GM12892 (cell line): Measurements from ENCODE around the gene ASB5. TPM values are rescaled to one million over a fixed set of nuclear protein-coding genes. Genes with fewer than 3 reads are reported as not detected.

Experiments used
- DNase-seq: peaks from one replicate; pipeline ENCODE4 v3.0.0; 2011; ENCODE audit not compliant: insufficient read length
- FAIRE-seq: peaks from 2 replicates; lab custom pipeline; 2011; peaks lifted over from hg19 to GRCh38; lab: Jason Lieb, UNC
- POLR2A ChIP-seq: IDR thresholded peaks from 2 replicates; pipeline ENCODE4 v1.6.1; 2011; ENCODE audit warnings: low read depth, low read length, control low read depth
- POLR2AphosphoS5 ChIP-seq: IDR thresholded peaks from 2 replicates; pipeline ENCODE4 v1.6.1; 2011; ENCODE audit warnings: low read depth, low read length, control low read depth
- TAF1 ChIP-seq: IDR thresholded peaks from 2 replicates; pipeline ENCODE4 v1.6.1; 2011; ENCODE audit warnings: low read depth, mild to moderate bottlenecking, control low read depth, low read length, borderline replicate concordance
- polyA plus RNA-seq: library from polyadenylated mRNA; unstranded; fragments of >200 nt; gene quantifications from one replicate; pipeline ENCODE4 v1.2.1, GENCODE V29; 2012; ENCODE audit warnings: missing spikeins, inconsistent platforms; ENCODE audit not compliant: missing spikeins

Gene ASB5
- polyA plus RNA-seq, result not detected

DNA sequence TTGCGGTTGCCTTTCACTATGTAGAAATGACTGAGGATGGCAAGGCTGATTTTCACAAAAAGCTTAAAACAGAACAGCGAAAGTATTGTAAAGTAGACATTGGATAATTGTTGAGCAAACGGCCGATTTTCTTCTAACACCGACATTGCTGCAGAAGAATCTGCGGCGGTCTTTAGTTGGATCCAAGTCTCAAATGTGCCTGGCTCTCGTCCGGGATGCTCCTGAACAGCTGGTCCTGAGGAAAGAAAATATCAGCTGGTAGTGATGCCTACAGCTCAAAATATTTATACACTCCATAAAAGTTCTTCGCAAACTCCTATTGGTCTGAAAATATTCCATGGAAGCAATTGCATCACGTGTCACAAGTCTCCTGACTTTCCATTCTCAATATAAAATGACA is at the start of gene ASB5:
ASB5 (minus strand) TSS at position 260 of the 400 bp plus-strand sequence; CDS start at position 146, 114 bp downstream.
- FAIRE-seq, result no peak
- no peak for DNase-seq

DNA sequence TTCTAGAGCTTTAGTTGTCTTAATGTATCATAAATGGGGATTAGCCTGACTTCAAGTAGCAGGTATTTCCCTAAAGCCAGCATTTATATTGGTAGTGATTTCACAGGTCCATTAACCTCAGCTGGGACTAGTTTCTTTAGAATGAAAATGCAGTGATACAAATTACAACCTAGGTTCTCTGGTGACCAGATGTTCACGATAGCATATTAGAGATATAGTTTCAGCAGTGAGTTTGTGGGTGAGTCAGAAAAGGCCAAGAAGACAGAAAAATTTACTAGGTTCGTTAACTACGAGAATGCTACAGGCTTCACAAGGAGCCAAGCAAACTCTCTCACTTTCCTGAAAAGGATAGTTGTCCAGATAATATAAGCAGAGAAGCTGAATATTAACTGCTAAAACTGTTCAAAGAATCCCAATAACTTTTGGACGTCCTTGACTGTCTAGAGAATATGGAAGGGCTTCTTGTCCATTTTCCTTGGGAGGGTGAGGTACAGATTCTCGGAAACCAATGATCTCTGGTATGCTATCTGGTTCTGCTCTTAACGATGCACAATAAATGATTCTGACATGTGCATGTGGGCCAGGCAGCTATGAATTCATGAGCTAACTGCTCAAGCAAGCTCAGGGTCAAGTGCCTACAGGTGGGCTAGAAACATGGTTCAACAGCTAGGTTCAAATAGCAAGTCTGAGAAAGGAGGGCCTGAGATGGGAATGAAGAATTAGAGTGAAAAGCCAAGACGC is 44.7 kb upstream of the ASB5 start:
- DNase-seq (no peak), FAIRE-seq (no peak)
- no peak for TF ChIP-seq TAF1
- TF ChIP-seq POLR2AphosphoS5, result no peak
- no peak for TF ChIP-seq POLR2A

More for the DNA sequence above, at the start of gene ASB5:
- no peak for TF ChIP-seq POLR2A

- DNase-seq, result no peak
- TF ChIP-seq POLR2A, result no peak
- TF ChIP-seq TAF1, result no peak
- TF ChIP-seq POLR2AphosphoS5, result no peak
- no peak for FAIRE-seq
Measured at GRCh38 chr4:176309772-176310171, 40.8 kb upstream of the ASB5 start.

DNA sequence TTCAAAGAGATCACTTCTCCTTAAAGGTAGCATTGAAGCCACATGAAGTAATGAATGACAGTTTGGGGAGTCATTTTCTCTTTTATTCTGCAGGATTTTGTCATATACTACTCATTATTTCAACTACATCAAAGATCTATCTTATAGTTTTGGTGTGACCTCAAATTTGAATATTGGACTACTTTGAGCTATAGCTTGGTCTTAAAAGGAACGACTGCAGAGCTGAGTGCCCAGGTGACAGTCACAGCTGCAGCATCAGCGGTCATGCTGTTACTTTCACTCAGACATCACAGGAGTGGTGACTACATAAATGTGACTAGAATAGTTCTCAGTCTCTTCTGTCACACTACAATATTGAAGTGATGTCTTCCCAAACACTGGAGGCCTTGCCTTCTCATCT is 40.0 kb upstream of the ASB5 start:
- FAIRE-seq (peak; percentile 90), DNase-seq (peak; percentile 15)
- TF ChIP-seq TAF1, result no peak
- TF ChIP-seq POLR2A, result no peak

DNA sequence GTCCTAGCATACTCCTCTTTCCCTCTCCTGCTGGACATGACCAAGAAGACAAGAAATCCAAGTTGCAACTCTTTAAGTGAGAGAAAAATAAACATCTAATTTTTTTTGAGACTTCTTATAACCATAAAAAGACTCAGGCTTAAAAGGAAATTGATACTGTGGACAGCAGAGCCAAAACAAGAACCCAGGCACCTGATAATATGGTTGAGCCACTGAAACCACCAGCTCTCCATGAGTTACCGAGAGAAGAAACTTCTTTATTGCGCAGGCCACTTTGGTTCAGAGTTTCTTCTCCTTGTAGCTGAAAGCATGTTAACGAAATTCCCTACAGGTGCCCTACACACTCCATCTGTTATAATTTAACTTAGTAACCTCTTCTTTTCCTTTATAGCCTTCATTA is 39.4 kb upstream of the ASB5 start:
- TF ChIP-seq TAF1, result no peak
- no peak for TF ChIP-seq POLR2A
- TF ChIP-seq POLR2AphosphoS5, result no peak
- no peak for DNase-seq
- no peak for FAIRE-seq

DNA sequence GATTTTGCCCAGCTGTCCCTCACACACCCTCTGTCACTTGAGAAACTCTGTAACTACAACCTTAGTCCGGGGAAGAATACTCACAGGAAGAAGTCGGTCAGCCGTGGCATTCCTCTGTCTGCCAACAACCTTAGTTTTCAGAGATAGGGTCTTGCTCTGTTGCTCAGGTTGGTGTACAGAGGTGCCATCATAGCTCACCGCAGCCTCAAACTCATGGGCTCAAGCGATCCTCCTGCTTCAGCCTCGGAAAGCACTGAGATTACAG is 38.6 kb upstream of the ASB5 start:
- no peak for DNase-seq
- TF ChIP-seq POLR2A (no peak), TAF1 (no peak), POLR2AphosphoS5 (no peak)
- no peak for FAIRE-seq

GRCh38 chr4:176306837-176307665 is 38.0 kb upstream of the ASB5 start:
- DNase-seq, result no peak
- TF ChIP-seq POLR2A (no peak), TAF1 (no peak), POLR2AphosphoS5 (no peak)
- no peak for FAIRE-seq

DNA sequence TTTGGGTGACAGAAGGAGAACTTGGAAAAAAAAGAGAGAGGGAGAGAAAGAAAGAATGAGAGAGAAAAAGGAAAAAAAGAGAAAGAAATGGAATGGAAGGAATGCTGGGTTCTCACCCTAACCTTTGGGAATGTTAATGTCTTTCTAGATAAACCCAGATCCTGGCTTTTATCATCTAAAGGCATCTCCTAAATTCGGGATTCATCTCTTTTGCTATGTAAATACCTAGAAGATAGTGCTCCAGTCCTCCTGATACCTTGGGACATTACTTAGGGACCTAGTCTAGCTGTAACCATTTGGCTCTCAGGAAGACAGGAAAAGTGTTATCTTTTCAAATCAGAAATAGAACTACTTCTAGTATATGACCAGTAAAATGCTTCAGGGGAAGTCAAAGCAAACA is 34.9 kb upstream of the ASB5 start:
- no peak for TF ChIP-seq POLR2AphosphoS5
- no peak for TF ChIP-seq POLR2A
- no peak for TF ChIP-seq TAF1
- no peak for FAIRE-seq
- no peak for DNase-seq

- no peak for DNase-seq
- TF ChIP-seq POLR2AphosphoS5, result no peak
- TF ChIP-seq TAF1, result no peak
- TF ChIP-seq POLR2A, result no peak
- no peak for FAIRE-seq
Measured at GRCh38 chr4:176302283-176303275, 33.6 kb upstream of the ASB5 start.

DNA sequence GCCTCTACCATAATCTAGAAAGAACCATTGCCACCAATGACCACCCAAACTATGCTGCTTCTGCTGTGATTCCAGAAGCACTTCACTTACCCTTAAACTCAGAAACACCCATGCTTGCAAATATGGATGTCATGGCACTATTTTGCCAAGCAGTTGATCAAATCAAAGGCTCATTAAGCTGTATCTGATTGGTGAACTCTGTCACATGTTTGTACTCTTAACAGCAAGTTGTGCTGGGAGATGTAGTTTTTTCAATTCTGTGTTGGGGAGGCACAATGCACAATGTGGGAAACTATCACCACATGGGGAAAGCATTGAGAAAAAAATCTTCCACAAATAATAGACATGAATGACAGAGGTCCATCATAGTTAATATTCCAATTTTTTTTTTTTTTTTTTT is 31.5 kb upstream of the ASB5 start:
- DNase-seq, result no peak
- TF ChIP-seq POLR2AphosphoS5 (no peak), POLR2A (no peak), TAF1 (no peak)
- no peak for FAIRE-seq

GRCh38 chr4:176300036-176300435 is 31.0 kb upstream of the ASB5 start:
- FAIRE-seq (no peak), DNase-seq (no peak)
- TF ChIP-seq TAF1, result no peak
- no peak for TF ChIP-seq POLR2A
- no peak for TF ChIP-seq POLR2AphosphoS5
